OCI-LY3 (cell line): Measurements from ENCODE around the gene PRSS27.

Source experiments
- CTCF ChIP-seq: fragments of 200-600, 300-600 bp; sonication (generic); IDR thresholded peaks from 2 replicates; pipeline ENCODE4 v1.5.1; 2014; ENCODE audit warnings: antibody characterized with exemption, low read length, low read depth
- EZH2phosphoT487 ChIP-seq: fragments of 200-600 bp; shearing (Covaris generic); IDR thresholded peaks from 2 replicates; pipeline ENCODE4 v1.6.1; 2018; ENCODE audit warnings: antibody characterized with exemption, mixed run types, low read depth

GRCh38 chr16:2740476-2740875, 20.5 kb upstream of the PRSS27 start:
- TF ChIP-seq EZH2phosphoT487 (no peak), CTCF (no peak)
